Activated B cell treated with CpG ODN at 0.5 μM for 24 hours (primary cell): ENCODE data around the gene IL2RA. TPM values are rescaled to one million over a fixed set of nuclear protein-coding genes. Genes with fewer than 3 reads are reported as not detected.

Source experiments
- ATAC-seq: fragments of 200-7000 bp; cut with Tn5 transposase; one replicate; pipeline ENCODE4 v1.10.0; 2021; ENCODE audit warnings: low read depth, mild to moderate bottlenecking, moderate library complexity
- CTCF ChIA-PET: fragments of 350-600 bp; sonication (Branson Sonifier 250); formaldehyde crosslinking; loops from one replicate; lab custom pipeline; 2021; ENCODE audit warnings: antibody characterized with exemption; lab: Charles Lee
- POLR2A ChIA-PET: fragments of 350-600 bp; sonication (Branson Sonifier 250); formaldehyde crosslinking; loops from one replicate; lab custom pipeline; 2021; ENCODE audit warnings: antibody characterized with exemption; lab: Charles Lee
- DNase-seq: peaks from one replicate; pipeline ENCODE4 v3.0.0; 2022
- H3K27ac Mint-ChIP-seq: one replicate; pipeline ENCODE4 v1.8.0; 2020; ENCODE audit warnings: mixed read lengths
- H3K27me3 Mint-ChIP-seq: one replicate; pipeline ENCODE4 v1.8.0; 2021; ENCODE audit warnings: mixed read lengths
- H3K36me3 Mint-ChIP-seq: one replicate; pipeline ENCODE4 v1.8.0; 2021; ENCODE audit warnings: low read depth, mixed read lengths
- H3K4me1 Mint-ChIP-seq: one replicate; pipeline ENCODE4 v1.8.0; 2021; ENCODE audit warnings: mixed read lengths
- H3K4me3 Mint-ChIP-seq: one replicate; pipeline ENCODE4 v1.8.0; 2020; ENCODE audit warnings: mild to moderate bottlenecking, mixed read lengths
- H3K9me3 Mint-ChIP-seq: one replicate; pipeline ENCODE4 v1.8.0; 2020; ENCODE audit warnings: mixed read lengths
- CTCF ChIP-seq: fragments of 200-600 bp; IDR thresholded peaks from one replicate; pipeline ENCODE4 v1.8.0; 2022; ENCODE audit warnings: antibody characterized with exemption, mild to moderate bottlenecking
- intact Hi-C: fragments of 100-400 bp; cut with micrococcal nuclease; formaldehyde crosslinking; loops from one replicate; pipeline ENCODE4 v1.15.1; 2024
- total RNA-seq: library from RNA; stranded (reverse); gene quantifications from 2 replicates; pipeline ENCODE4 v1.2.3, GENCODE V29; 2022

Gene IL2RA
- total RNA-seq, 1 donor from 2014 or later, result 160 TPM

GRCh38 chr10:6083523-6084475 is 21.6 kb upstream of the IL2RA start:
- CTCF ChIA-PET, result interaction anchor here (1.0 to 5.2 kb wide), 3 partner anchors 15 to 35 kb away, joined by 3 to 79 read pairs (median 3); no protein-coding TSS in a partner anchor
- H3K36me3 Mint-ChIP-seq, result no peaks in the 10 kb centered on the region
- no peak overlapping the region for H3K4me3 Mint-ChIP-seq
- POLR2A ChIA-PET, result interaction anchor here (0.6 to 3.4 kb wide), 5 partner anchors 11 to 232 kb away, joined by 6 to 18 read pairs (median 12); partner anchors contain the start of gene IL2RA
- ATAC-seq (no peak), DNase-seq (no peak)
- no peak for TF ChIP-seq CTCF
- no peaks in the 10 kb centered on the region for H3K9me3 Mint-ChIP-seq
- no peaks in the 10 kb centered on the region for H3K27me3 Mint-ChIP-seq
- intact Hi-C loops, result no loop called here
- no peak overlapping the region for H3K27ac Mint-ChIP-seq
- H3K4me1 Mint-ChIP-seq, result peaks cover 39% of the 10 kb centered on the region

- ATAC-seq (no peak), DNase-seq (no peak)
- no peak for TF ChIP-seq CTCF
- no peak overlapping the region for H3K4me3 Mint-ChIP-seq
- CTCF ChIA-PET, result interaction anchor here (1.3 kb wide), 1 partner anchor 31 kb away, joined by 3 read pairs; no protein-coding TSS in a partner anchor
- H3K36me3 Mint-ChIP-seq, result no peaks in the 10 kb centered on the region
- H3K27ac Mint-ChIP-seq, result no peak overlapping the region
- POLR2A ChIA-PET, result interaction anchor here (1.0 to 3.4 kb wide), 3 partner anchors 10 to 32 kb away, joined by 6 to 17 read pairs (median 12); no protein-coding TSS in a partner anchor
- no peaks in the 10 kb centered on the region for H3K27me3 Mint-ChIP-seq
- H3K4me1 Mint-ChIP-seq, result peaks cover 29% of the 10 kb centered on the region
- no peaks in the 10 kb centered on the region for H3K9me3 Mint-ChIP-seq
- intact Hi-C loops, result no loop called here
These were observed 20.6 kb upstream of the IL2RA start for GRCh38 chr10:6082496-6083395.

GRCh38 chr10:6080417-6080973 is 18.3 kb upstream of the IL2RA start:
- H3K9me3 Mint-ChIP-seq, result no peaks in the 10 kb centered on the region
- DNase-seq (no peak), ATAC-seq (no peak)
- ChIA-PET POLR2A (interaction anchor here (0.6 to 2.0 kb wide), 4 partner anchors 12 to 147 kb away, joined by 3 to 11 read pairs (median 3); no protein-coding TSS in a partner anchor), CTCF (no interaction called here)
- H3K27me3 Mint-ChIP-seq, result no peaks in the 10 kb centered on the region
- no peaks in the 10 kb centered on the region for H3K36me3 Mint-ChIP-seq
- no peak overlapping the region for H3K27ac Mint-ChIP-seq
- H3K4me3 Mint-ChIP-seq, result no peak overlapping the region
- no peak for TF ChIP-seq CTCF
- intact Hi-C loops, result no loop called here
- peaks cover 10% of the 10 kb centered on the region for H3K4me1 Mint-ChIP-seq

GRCh38 chr10:6079044-6079443 is 16.9 kb upstream of the IL2RA start:
- Mint-ChIP-seq H3K9me3 (no peaks in the 10 kb centered on the region), H3K36me3 (no peaks in the 10 kb centered on the region), H3K27me3 (no peaks in the 10 kb centered on the region), H3K27ac (no peak overlapping the region), H3K4me1 (peaks cover 15% of the 10 kb centered on the region), H3K4me3 (no peak overlapping the region)
- DNase-seq (no peak), ATAC-seq (no peak)
- CTCF ChIA-PET, result no interaction called here
- POLR2A ChIA-PET, result interaction anchor here (1.0 to 2.0 kb wide), 3 partner anchors 9 to 28 kb away, joined by 3 to 11 read pairs (median 3); no protein-coding TSS in a partner anchor
- TF ChIP-seq CTCF, result no peak
- intact Hi-C loops, result no loop called here
